HFF-Myc (cell line): Measurements from ENCODE around the gene LSM4.

Source experiments
- DNase-seq: peaks from one replicate; pipeline ENCODE4 v3.0.0-alpha.2; 2011; ENCODE audit warnings: low read depth; ENCODE audit errors: extremely low read depth
- H3K4me3 ChIP-seq: replicated peaks from 2 replicates; pipeline ENCODE4 v1.5.1; 2011; ENCODE audit warnings: low read depth, mild to moderate bottlenecking, control low read depth, low read length
- CTCF ChIP-seq: IDR thresholded peaks from 2 replicates; pipeline ENCODE4 v1.5.1; 2012; ENCODE audit warnings: mild to moderate bottlenecking, low read depth, low read length, control low read depth; ENCODE audit errors: missing control alignments

The LSM4 gene

DNA sequence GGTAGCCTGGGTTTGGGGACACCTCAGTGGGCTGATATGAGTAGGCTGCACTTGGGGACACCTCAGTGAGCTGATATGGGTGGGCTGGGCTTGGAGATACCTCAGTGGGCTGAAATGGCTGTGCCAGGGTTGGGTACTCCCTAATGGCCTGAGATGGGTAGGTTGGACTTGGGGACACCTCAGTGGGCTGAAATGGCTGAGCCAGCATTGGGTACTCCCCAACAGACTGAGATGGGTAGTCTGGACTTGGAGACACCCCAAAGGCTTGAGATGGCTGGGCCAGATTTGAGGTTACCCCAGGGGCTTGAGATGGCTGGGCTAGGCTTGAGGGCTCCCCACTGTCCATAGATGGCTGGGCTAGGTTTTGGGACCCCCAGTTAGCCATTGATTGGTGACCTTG, 60.7 kb downstream of the LSM4 start:
- no peak for DNase-seq
- no peak for TF ChIP-seq CTCF
- H3K4me3 ChIP-seq = no peak overlapping the region

DNA sequence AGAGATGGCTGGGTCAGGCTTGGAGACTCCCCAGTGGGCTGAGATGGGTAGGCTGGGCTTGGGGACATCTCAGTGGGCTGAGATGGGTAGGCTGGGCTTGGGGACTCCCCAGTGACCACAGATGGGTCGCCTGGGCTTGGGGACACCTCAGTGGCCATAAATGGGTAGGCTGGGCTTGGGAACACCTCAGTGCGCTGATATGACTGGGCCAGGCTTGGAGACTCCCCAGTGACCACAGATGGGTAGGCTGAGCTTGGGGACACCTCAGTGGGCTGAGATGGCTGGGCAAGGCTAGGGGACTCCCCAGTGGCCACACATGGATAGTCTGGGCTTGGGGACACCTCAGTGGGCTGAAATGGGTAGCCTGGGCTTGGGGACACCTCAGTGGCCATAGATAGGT, 61.4 kb downstream of the LSM4 start:
- no peak for TF ChIP-seq CTCF
- no peak for DNase-seq
- no peak overlapping the region for H3K4me3 ChIP-seq

- no peak overlapping the region for H3K4me3 ChIP-seq
- DNase-seq = no peak
- no peak for TF ChIP-seq CTCF
These were observed 63.0 kb downstream of the LSM4 start for GRCh38 chr19:18259893-18260292.

DNA sequence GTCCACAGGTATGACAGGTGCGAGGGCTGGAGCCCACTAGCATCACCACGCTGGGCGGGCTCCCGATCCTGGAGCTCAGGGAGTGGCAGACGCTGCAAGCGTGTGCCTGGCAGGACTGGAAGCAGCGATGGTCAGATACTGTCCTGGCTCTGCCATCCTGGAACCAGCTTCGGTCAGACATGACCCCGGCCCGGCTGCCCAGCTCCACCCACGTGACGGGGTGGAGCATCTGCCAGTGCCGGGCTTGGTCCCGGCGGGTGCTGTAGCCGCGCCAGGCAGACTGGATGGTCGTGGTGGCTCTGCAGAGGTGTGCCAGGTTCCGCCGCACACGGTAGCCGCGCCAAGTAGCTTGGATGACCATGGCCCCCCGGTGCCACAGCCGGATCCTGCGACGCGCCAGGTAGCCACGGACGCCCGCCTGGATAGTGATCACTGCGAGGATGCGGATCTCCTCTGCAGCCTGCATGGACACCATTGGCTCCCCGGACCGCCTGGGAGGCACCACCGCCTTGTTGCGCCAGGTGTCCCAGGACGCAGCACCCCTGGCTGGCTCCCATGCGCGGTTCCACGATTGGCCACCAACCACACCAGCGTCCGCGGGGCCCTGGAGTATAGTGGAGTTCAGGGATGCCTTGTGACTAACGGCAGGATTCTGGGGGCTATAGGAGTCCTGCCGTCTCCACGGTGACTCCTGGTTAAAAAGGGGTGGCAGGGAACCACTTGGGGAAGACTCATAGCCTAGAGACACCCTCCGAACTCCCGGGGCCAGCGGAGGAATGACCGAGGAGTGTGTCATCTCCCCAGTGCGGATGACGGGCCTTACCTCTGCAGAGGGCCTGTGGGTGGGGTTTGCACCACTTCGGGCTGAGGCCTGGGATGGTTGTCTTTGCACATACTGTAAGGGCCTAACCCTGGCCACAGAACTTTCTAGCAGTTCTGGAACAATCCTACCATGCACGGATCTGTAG, 65.1 kb downstream of the LSM4 start:
- H3K4me3 ChIP-seq = no peak overlapping the region
- TF ChIP-seq CTCF = no peak
- no peak for DNase-seq
